Thoracic aorta (tissue), 2 donors: ENCODE measurements around the gene ZNF628. TPM values are rescaled to one million over a fixed set of nuclear protein-coding genes. Genes with fewer than 3 reads are reported as not detected.

Experiments used
- ATAC-seq: fragments of 150-250 bp; one replicate; pipeline ENCODE4 v1.8.0; 2017; ENCODE audit warnings: low read depth; ENCODE audit not compliant: insufficient number of reproducible peaks, low FRiP score
- DNase-seq: peaks from one replicate; pipeline ENCODE4 v3.0.0-alpha.2; 2020; ENCODE audit warnings: low spot score
- H3K27ac ChIP-seq, 2 donors: fragments of 200-600 bp; sonication (generic); 1 replicate in 1 of 2; 2 replicates in 1 of 2; pipeline ENCODE4 v1.5.1; 2016; ENCODE audit warnings: mild to moderate bottlenecking in 2 of 2, moderate library complexity in 2 of 2
- H3K27me3 ChIP-seq: fragments of 200-600 bp; sonication (generic); replicated peaks from 2 replicates; pipeline ENCODE4 v1.6.0; 2016; ENCODE audit warnings: mild to moderate bottlenecking; ENCODE audit not compliant: insufficient read depth
- H3K36me3 ChIP-seq: fragments of 200-600 bp; sonication (generic); one replicate; pipeline ENCODE4 v1.5.1; 2016
- H3K4me1 ChIP-seq, 2 donors: fragments of 200-600 bp; sonication (generic); 1 replicate in 1 of 2; 2 replicates in 1 of 2; pipeline versions ENCODE4 v1.5.1 to v1.6.0; 2016; ENCODE audit warnings: low read depth in 2 of 2, mild to moderate bottlenecking in 1 of 2; ENCODE audit not compliant: control insufficient read depth in 1 of 2
- H3K4me3 ChIP-seq: fragments of 200-600 bp; sonication (generic); 2 replicates; pipeline ENCODE4 v1.5.1; 2016; ENCODE audit warnings: mild to moderate bottlenecking
- H3K9me3 ChIP-seq: fragments of 200-600 bp; sonication (generic); 2 replicates; pipeline ENCODE4 v1.5.1; 2016
- total RNA-seq, 2 donors: library from RNA; depleted of rRNA; stranded (reverse); fragments of >200 nt; gene quantifications; one replicate each; pipeline versions ENCODE4 v1.1.0 to v1.2.3, GENCODE V29; 2016
- TF ChIP-seq, protein P1 (sequence below): fragments of 200-600 bp; sonication (generic); IDR thresholded peaks from one replicate; pipeline ENCODE4 v1.5.1; 2019; ENCODE audit warnings: antibody characterized with exemption

Gene ZNF628
- total RNA-seq, 2 donors from 2014 or later = 3.5 to 7.2 TPM

DNA sequence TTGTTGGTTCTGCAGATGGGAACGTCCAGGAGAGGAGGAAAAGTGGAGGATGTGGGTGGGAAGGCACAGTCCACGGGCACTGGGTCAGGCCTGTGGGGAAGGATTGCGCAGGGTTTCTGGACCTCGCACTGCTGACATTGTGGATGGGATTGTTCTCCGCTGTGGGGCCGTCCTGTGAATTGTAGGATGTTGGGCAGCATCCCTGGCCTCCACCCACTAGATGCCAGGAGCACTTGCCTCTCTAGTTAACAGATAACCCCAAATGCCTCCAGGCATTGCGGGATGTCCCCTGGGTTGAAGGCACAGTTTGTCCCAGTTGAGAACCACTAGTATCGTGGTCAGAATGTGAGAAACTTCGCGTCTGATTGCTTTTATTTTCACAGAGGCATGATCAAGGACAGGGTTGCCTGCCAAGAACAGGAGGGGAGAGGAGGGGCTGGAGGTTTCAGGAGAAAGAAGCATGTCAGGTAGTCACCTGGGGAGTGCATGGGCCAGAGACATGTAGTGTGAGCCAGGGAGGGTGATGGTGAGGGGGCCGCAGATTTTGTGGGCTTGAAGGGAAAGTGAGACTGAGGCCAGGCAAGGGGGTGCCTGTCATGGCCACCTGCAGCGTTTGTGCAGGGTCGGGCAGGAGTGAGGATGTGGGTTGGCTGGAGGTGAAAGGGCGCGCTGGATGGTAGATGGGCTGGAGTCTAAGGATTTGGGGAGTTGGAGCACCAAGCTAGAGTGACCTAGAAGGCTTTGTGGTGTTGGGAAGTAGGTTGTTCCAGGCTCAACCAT is 3.2 kb downstream of the ZNF628 start:
- no peaks in the 10 kb centered on the region for H3K27me3 ChIP-seq
- no peaks in the 10 kb centered on the region for H3K9me3 ChIP-seq

DNA sequence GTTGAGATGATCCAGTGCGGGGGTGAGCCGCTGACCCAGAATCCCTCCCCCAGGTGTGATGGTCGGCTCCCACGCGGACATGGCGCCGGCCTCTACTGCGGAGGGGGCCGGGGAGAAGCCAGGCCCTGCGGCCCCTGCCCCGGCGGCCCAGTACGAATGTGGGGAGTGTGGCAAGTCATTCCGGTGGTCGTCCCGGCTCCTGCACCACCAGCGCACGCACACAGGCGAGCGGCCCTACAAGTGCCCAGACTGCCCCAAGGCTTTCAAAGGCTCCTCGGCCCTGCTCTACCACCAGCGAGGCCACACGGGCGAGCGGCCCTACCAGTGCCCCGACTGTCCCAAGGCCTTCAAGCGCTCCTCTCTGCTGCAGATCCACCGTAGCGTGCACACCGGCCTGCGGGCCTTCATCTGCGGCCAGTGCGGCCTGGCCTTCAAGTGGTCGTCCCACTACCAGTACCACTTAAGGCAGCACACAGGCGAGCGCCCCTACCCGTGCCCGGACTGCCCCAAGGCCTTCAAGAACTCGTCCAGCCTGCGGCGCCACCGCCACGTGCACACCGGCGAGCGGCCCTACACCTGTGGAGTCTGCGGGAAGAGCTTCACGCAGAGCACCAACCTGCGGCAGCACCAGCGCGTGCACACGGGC is 4.9 kb downstream of the ZNF628 start:
- peaks cover 25 to 30% of the 10 kb centered on the region in 2 donors for H3K4me1 ChIP-seq
- H3K4me3 ChIP-seq = no peak overlapping the region
- peaks cover 10% of the 10 kb centered on the region for H3K36me3 ChIP-seq
- ATAC-seq (no peak), DNase-seq (no peak)
- TF ChIP-seq, protein P1, sequence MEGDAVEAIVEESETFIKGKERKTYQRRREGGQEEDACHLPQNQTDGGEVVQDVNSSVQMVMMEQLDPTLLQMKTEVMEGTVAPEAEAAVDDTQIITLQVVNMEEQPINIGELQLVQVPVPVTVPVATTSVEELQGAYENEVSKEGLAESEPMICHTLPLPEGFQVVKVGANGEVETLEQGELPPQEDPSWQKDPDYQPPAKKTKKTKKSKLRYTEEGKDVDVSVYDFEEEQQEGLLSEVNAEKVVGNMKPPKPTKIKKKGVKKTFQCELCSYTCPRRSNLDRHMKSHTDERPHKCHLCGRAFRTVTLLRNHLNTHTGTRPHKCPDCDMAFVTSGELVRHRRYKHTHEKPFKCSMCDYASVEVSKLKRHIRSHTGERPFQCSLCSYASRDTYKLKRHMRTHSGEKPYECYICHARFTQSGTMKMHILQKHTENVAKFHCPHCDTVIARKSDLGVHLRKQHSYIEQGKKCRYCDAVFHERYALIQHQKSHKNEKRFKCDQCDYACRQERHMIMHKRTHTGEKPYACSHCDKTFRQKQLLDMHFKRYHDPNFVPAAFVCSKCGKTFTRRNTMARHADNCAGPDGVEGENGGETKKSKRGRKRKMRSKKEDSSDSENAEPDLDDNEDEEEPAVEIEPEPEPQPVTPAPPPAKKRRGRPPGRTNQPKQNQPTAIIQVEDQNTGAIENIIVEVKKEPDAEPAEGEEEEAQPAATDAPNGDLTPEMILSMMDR = no peak
- no peaks in the 10 kb centered on the region for H3K9me3 ChIP-seq
- H3K27me3 ChIP-seq = no peaks in the 10 kb centered on the region
- no peak overlapping the region for H3K27ac ChIP-seq

More for the DNA sequence above, 3.2 kb downstream of the ZNF628 start:
- peaks cover 19 to 25% of the 10 kb centered on the region in 2 donors for H3K4me1 ChIP-seq
- no peak overlapping the region for H3K27ac ChIP-seq
- peaks cover 10% of the 10 kb centered on the region for H3K36me3 ChIP-seq
- H3K4me3 ChIP-seq = no peak overlapping the region
- DNase-seq (no peak), ATAC-seq (no peak)
- TF ChIP-seq, protein P1 = no peak

DNA sequence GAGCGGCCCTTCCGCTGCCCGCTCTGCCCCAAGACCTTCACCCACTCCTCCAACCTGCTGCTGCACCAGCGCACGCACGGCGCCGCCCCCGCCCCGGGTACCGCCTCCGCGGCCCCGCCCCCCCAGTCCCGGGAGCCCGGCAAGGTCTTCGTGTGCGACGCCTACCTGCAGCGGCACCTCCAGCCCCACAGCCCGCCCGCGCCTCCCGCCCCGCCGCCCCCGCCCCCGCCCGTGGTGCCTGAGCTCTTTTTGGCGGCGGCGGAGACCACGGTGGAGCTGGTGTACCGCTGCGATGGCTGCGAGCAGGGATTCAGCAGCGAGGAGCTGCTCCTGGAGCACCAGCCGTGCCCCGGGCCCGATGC is 5.4 kb downstream of the ZNF628 start:
- H3K27ac ChIP-seq = no peak overlapping the region
- ATAC-seq = no peak
- peaks cover 29 to 35% of the 10 kb centered on the region in 2 donors for H3K4me1 ChIP-seq
- no peak overlapping the region for H3K4me3 ChIP-seq
- H3K27me3 ChIP-seq = no peaks in the 10 kb centered on the region
- no peak for DNase-seq
- peaks cover 10% of the 10 kb centered on the region for H3K36me3 ChIP-seq
- TF ChIP-seq, protein P1 = no peak
- H3K9me3 ChIP-seq = no peaks in the 10 kb centered on the region

DNA sequence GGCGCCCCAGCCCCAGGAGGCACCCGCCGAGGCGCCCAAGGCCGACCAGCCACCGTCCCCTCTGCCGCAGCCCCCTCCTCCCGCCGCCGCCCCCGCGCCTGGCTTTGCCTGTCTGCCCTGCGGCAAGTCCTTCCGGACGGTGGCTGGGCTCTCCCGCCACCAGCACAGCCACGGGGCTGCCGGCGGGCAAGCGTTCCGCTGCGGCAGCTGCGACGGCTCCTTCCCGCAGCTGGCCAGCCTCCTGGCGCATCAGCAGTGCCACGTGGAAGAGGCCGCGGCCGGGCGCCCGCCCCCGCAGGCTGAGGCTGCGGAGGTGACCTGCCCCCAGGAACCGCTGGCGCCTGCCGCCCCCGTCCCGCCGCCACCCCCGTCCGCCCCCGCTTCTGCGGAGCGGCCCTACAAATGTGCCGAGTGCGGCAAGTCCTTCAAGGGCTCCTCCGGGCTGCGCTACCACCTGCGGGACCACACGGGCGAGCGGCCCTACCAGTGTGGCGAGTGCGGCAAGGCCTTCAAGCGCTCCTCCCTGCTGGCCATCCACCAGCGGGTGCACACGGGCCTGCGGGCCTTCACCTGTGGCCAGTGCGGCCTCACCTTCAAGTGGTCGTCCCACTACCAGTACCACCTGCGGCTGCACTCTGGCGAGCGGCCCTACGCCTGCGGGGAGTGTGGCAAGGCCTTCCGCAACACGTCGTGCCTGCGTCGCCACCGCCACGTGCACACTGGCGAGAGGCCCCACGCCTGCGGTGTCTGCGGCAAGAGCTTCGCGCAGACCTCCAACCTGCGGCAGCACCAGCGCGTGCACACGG is 5.9 kb downstream of the ZNF628 start:
- ATAC-seq = no peak
- Histone ChIP-seq H3K4me3 (no peak overlapping the region), H3K27me3 (no peaks in the 10 kb centered on the region), H3K36me3 (peaks cover 10% of the 10 kb centered on the region), H3K9me3 (no peaks in the 10 kb centered on the region), H3K27ac (no peak overlapping the region), H3K4me1 (peaks cover 31 to 39% of the 10 kb centered on the region in 2 donors)
- no peak for DNase-seq
- TF ChIP-seq, protein P1 = no peak
